SK-N-MC (cell line): ENCODE measurements around the gene GSTM1.

Experiments
- EZH2 ChIP-seq: fragments of 200-600 bp; sonication (generic); IDR thresholded peaks from one replicate; pipeline ENCODE4 v1.6.1; 2017; ENCODE audit warnings: antibody characterized with exemption
- POLR2AphosphoS5 ChIP-seq: IDR thresholded peaks from 2 replicates; pipeline ENCODE4 v1.6.1; 2012; ENCODE audit warnings: mild to moderate bottlenecking, low read depth, low read length, borderline replicate concordance

DNA sequence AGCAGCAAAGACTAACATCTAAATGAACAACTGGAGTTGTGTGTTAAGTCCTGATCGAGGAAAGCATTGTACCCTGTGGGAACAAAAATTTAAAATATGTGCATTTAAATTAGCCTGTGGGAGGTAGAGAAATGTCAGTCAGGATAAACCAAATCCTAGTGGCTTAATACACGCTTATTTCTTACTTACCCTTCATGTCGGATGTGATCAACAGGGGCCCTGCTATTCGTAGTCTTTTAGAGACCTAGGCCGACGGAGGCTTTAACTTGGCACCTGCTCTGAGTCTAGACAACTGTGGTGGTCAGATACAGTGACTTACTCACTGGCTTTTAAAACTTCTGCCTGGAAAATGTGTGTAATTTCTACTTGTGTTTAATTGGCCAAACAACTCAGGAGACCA, 43.0 kb downstream of the GSTM1 start:
- TF ChIP-seq POLR2AphosphoS5 (no peak), EZH2 (no peak)
